ENCODE data around the gene SDK2. TPM values are rescaled to one million over a fixed set of nuclear protein-coding genes. Genes with fewer than 3 reads are reported as not detected.

SDK2 gene
- total and polyA plus RNA-seq, 9 of the 15 experiments (the other 6 are each of a cell fraction or from before 2014, with no cell fraction given) = 0.04 TPM; not detected in 8

DNA sequence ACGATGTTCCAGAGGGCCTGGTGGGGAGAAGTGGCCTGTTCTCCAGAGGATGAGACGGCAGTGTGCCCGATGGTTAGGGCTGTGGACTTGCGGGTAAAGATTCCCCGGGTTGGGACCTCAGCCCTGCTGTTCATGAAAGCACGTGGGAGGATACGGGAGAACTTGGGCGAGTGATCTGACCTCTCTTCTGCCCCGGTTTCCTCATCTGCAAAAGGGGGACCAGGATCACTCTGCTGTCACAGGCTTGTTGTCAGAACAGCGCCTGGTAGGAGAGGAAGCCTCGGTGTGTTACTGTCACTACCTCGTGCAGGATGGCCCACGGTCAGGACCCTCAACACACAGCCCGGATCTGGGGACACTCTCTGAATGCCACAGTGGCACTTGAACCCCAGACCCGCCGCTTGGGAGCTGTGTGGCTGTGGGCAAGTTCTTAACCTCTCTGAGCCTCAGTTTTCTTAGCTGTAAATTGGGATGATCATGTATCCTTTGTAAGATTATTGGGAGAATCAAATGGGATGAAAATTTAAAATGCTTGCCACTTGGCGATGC is 246.9 kb downstream of the SDK2 start (continued):
- TF ChIP-seq, protein P1, sequence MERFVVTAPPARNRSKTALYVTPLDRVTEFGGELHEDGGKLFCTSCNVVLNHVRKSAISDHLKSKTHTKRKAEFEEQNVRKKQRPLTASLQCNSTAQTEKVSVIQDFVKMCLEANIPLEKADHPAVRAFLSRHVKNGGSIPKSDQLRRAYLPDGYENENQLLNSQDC (CRISPR knock-in tag; IDR thresholded peaks at IDR 0.05) = no peak
- TF ChIP-seq TOE1 (IDR thresholded peaks at IDR 0.05; ENCODE audit: borderline replicate concordance) (no peak), TOE1 (CRISPR knock-in tag; IDR thresholded peaks at IDR 0.05; ENCODE audit: borderline replicate concordance, low read depth) (no peak)

DNA sequence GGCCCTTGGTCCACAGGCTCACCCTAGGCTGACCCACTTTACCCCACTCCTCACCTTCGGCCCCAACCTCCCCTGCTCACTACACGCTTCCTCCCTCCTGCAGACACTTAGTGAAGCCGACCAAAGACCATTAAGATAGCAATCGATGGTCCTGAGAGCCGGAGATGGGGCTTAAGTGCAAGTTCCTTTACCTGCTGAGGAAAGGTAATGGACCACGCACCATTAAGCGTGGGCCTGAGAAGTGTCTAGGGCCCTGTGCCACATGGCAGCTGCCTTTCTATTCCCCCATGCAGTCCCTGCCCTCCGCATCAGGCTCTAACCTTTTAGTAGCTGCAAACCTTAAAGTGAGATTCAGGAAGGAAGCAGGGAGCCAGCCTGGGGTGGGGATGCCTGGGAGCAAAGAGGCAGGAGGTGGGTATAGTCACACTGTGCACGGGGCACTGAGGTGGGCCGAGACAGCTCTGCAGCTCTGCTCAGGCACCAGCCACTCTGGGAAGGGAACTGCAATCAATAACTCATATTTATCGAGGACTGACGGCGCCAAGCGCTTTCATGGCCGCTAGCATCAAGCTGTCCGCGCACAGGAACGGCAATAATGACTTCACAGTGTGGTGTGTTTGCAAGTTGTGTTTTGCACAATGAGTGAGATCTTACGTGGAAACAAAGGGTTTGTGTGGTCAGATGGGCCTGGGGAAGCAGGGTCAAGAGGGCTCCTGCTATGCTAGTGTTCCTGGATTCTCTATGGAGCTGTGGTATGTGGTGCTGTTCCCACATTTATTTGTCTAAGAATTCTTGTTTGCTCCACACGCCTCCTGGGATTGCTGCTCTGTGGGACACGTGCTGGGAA is 247.6 kb downstream of the SDK2 start:
- Histone ChIP-seq H2AFZ (ENCODE audit: low read depth, low read length) (no peak overlapping the region), H3K79me2 (ENCODE audit: control insufficient read depth, insufficient read depth, low read length) (no peaks in the 10 kb centered on the region), H3K27me3 (ENCODE audit: control insufficient read depth in 2 of 2, insufficient read depth in 2 of 2, low read length in 2 of 2) (peaks cover 21 to 88% of the 10 kb centered on the region in 2 experiments; a peak in 4 of 5 replicates), H4K20me1 (replicated peaks; ENCODE audit: control insufficient read depth, insufficient read depth, low read length) (peaks cover 18% of the 10 kb centered on the region; the same call in 1 of the 2 replicates), H3K9me3 (replicated peaks; ENCODE audit: control insufficient read depth, insufficient read depth, low read depth, low read length) (no peaks in the 10 kb centered on the region), H3K9me1 (ENCODE audit: control insufficient read depth, insufficient read depth, low read length) (no peaks in the 10 kb centered on the region), H3K4me3 (no peak overlapping the region), H3K4me1 (replicated peaks in 1 of 2; ENCODE audit: control insufficient read depth in 2 of 2, insufficient read depth in 2 of 2, low read length in 2 of 2) (peaks cover 0 to 1% of the 10 kb centered on the region in 2 experiments; a peak in 1 of 5 replicates), H3K27ac (ENCODE audit: extremely low read depth, low read depth, low read length) (no peak overlapping the region), H3K36me3 (ENCODE audit: control insufficient read depth, insufficient read depth, low read length) (no peaks in the 10 kb centered on the region), H3K4me2 (ENCODE audit: insufficient read depth, low read length) (no peak overlapping the region), H3K9ac (ENCODE audit: insufficient read depth in 1 of 2, low read depth in 2 of 2, low read length in 2 of 2) (no peak overlapping the region)
- intact Hi-C loops (cut with micrococcal nuclease) (no loop called here), in situ Hi-C loops (cut with MboI) (no loop called here)
- DNase-seq (ENCODE audit: extremely low read depth in 1 of 4, low spot score in 3 of 4) = no peak
- POLR2A ChIA-PET = interaction anchor here (0.5 to 0.6 kb wide), 2 partner anchors 8 to 93 kb away, joined by 3 read pairs; no protein-coding TSS in a partner anchor
- FAIRE-seq = no peak
- no peak for ATAC-seq
- BruUV-seq (replicated peaks) = no TSS peak
- CTCF ChIA-PET (ENCODE audit: low intra/inter-chr PET ratio) = no interaction called here
- WGBS (ENCODE audit: insufficient coverage, low coverage, missing lambda C conversion rate) = 4% methylated on average over 20 of the region's 21 CpGs
- TF ChIP-seq, protein P2, sequence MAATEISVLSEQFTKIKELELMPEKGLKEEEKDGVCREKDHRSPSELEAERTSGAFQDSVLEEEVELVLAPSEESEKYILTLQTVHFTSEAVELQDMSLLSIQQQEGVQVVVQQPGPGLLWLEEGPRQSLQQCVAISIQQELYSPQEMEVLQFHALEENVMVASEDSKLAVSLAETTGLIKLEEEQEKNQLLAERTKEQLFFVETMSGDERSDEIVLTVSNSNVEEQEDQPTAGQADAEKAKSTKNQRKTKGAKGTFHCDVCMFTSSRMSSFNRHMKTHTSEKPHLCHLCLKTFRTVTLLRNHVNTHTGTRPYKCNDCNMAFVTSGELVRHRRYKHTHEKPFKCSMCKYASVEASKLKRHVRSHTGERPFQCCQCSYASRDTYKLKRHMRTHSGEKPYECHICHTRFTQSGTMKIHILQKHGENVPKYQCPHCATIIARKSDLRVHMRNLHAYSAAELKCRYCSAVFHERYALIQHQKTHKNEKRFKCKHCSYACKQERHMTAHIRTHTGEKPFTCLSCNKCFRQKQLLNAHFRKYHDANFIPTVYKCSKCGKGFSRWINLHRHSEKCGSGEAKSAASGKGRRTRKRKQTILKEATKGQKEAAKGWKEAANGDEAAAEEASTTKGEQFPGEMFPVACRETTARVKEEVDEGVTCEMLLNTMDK (IDR thresholded peaks at IDR 0.05; ENCODE audit: borderline replicate concordance, insufficient read depth, low read depth, low read length, poor library complexity, severe bottlenecking) = no peak
- no peak for TF ChIP-seq CAMTA2 (CRISPR knock-in tag; conservative IDR thresholded peaks at IDR 0.05)
- no peak for TF ChIP-seq DMBX1 (CRISPR knock-in tag; IDR thresholded peaks at IDR 0.05; ENCODE audit: borderline replicate concordance)
- no peak for TF ChIP-seq ZNF212 (CRISPR knock-in tag; IDR thresholded peaks at IDR 0.05)
- TF ChIP-seq, protein P3, sequence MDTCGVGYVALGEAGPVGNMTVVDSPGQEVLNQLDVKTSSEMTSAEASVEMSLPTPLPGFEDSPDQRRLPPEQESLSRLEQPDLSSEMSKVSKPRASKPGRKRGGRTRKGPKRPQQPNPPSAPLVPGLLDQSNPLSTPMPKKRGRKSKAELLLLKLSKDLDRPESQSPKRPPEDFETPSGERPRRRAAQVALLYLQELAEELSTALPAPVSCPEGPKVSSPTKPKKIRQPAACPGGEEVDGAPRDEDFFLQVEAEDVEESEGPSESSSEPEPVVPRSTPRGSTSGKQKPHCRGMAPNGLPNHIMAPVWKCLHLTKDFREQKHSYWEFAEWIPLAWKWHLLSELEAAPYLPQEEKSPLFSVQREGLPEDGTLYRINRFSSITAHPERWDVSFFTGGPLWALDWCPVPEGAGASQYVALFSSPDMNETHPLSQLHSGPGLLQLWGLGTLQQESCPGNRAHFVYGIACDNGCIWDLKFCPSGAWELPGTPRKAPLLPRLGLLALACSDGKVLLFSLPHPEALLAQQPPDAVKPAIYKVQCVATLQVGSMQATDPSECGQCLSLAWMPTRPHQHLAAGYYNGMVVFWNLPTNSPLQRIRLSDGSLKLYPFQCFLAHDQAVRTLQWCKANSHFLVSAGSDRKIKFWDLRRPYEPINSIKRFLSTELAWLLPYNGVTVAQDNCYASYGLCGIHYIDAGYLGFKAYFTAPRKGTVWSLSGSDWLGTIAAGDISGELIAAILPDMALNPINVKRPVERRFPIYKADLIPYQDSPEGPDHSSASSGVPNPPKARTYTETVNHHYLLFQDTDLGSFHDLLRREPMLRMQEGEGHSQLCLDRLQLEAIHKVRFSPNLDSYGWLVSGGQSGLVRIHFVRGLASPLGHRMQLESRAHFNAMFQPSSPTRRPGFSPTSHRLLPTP (IDR thresholded peaks at IDR 0.05; ENCODE audit: borderline replicate concordance, extremely low read depth, insufficient read length) = no peak
- no peak for TF ChIP-seq ZC3H4 (CRISPR knock-in tag; IDR thresholded peaks at IDR 0.05; ENCODE audit: borderline replicate concordance)
- TF ChIP-seq HDAC1 (IDR thresholded peaks at IDR 0.05) = no peak

All from K562 (cell line).